Right ventricle myocardium inferior (tissue), 1 donor: Measurements from ENCODE around the gene ADIPOQ. TPM values are rescaled to one million over a fixed set of nuclear protein-coding genes. Genes with fewer than 3 reads are reported as not detected.
"Not testable (repeated sequence)": the region's sequence is repeated elsewhere in the genome, so short reads cannot be mapped to it uniquely, and the experiment has no call there.

Experiments
- ATAC-seq: fragments of 200-7000 bp; cut with Tn5 transposase; one replicate; pipeline ENCODE4 v1.9.1; 2020; ENCODE audit warnings: mild to moderate bottlenecking, moderate library complexity
- DNase-seq: peaks from one replicate; pipeline ENCODE4 v3.0.0; 2021; ENCODE audit errors: missing footprints
- intact Hi-C: fragments of 100-400 bp; cut with DNase I; formaldehyde crosslinking; loops from one replicate; pipeline ENCODE4 v1.11.0; 2022
- total RNA-seq: library from RNA; stranded (reverse); fragmentation: NEBNext Ultra II Directional; extraction: Animal tissue kit (Norgen Biotek cat#: 25700); gene quantifications from one replicate; pipeline ENCODE4 v1.2.1, GENCODE V29; 2021
- donor health status: DM: no; HTN: yes; CAD: no; lungs with severe emphysema.

The ADIPOQ gene
- total RNA-seq, 1 donor from 2014 or later, result 19.3 TPM

GRCh38 chr3:186854954-186855353, 12.4 kb downstream of the ADIPOQ start:
- ATAC-seq, result no peak
- intact Hi-C loops, result no loop called here
- no peak for DNase-seq

GRCh38 chr3:186857743-186858142, 15.2 kb downstream of the ADIPOQ start:
- DNase-seq (no peak), ATAC-seq (no peak)
- intact Hi-C loops, result no loop called here

- ATAC-seq, intact Hi-C loops, DNase-seq: not testable (repeated sequence)
Observed at GRCh38 chr3:186865215-186865853, 22.8 kb downstream of the ADIPOQ start.

DNA sequence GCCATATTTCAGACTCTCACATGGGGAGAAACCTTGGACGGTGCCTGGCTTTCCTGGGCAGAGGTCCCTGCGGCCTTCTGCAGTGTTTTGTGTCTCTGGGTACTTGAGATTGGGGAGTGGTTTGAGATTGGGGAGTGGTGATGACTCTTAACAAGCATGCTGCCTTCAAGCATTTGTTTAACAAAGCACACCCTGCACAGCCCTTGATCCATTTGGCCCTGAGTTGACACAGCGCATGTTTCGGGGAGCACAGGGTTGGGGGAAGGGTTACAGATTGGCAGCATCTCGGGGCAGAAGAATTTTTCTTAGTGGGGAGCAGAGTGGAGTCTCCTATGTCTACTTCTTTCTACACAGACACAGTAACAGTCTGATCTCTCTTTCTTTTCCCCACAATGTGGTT, 23.6 kb downstream of the ADIPOQ start:
- DNase-seq, intact Hi-C loops, ATAC-seq: not testable (repeated sequence)

- DNase-seq (no peak), ATAC-seq (no peak)
- intact Hi-C loops, result no loop called here
Observed at GRCh38 chr3:186869253-186870100, 27.0 kb downstream of the ADIPOQ start.

DNA sequence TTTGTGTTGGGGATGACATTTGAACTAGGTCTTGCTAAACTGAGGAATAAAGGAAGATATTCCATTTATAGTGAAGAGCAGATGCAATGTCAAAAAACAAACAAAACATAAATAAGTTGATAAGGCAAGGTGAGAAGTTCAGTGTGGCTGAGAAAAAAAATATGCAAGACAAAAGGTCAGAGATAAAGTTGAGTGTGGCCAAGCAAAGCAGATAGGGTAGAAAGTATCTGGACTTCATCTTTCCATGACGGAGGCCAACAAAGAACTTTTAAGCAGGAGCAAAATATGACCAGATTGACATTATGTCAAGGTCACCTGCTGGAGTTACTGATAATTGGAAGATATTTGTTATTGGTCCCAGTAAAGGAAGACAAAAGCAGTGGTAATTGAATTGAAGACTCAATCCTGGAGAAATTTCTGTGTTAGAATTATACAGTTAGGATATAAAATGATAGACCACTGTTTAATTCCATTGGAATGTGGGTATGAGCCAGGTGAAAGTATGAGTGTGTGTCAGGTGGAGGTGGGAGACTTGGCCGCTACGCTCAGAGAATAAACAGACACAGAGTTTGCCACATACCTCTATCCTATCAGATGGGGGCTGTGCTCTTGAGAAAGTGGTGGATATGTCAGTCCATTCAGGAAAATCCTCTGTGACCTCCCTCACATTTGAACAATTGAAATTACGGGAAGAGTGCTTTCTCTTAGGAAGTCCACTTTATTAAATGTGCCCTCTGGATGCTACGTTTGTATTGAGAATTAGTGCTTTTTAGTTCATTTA, 28.1 kb downstream of the ADIPOQ start:
- ATAC-seq, result no peak
- no peak for DNase-seq
- intact Hi-C loops, result no loop called here

GRCh38 chr3:186871403-186871924, 29.0 kb downstream of the ADIPOQ start:
- intact Hi-C loops, result no loop called here
- ATAC-seq (no peak), DNase-seq (no peak)

DNA sequence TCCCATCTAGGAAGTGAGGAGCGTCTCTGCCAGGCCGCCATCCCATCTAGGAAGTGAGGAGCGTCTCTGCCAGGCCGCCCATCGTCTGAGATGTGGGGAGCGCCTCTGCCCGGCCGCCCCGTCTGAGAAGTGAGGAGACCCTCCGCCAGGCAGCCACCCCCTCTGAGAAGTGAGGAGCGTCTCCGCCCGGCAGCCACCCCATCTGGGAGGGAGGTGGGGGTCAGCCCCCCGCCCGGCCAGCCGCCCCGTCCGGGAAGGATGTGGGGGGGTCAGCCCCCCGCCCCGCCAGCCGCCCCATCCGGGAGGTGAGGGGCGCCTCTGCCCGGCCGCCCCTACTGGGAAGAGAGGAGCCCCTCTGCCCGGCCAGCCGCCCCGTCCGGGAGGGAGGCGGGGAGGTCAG, 31.3 kb downstream of the ADIPOQ start:
- intact Hi-C loops, ATAC-seq, DNase-seq: not testable (repeated sequence)

DNA sequence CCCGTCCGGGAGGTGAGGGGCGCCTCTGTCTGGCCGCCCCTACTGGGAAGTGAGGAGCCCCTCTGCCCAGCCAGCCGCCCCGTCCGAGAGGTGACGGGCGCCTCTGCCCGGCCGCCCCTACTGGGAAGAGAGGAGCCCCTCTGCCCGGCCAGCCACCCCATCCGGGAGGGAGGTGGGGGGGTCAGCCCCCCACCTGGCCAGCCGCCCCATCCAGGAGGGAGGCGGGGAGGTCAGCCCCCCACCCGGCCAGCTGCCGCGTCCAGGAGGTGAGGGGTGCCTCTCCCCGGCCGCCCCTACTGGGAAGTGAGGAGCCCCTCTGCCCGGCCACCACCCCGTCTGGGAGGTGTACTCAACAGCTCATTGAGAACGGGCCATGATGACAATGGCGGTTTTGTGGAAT, 31.7 kb downstream of the ADIPOQ start:
- ATAC-seq, DNase-seq, intact Hi-C loops: not testable (repeated sequence)

- intact Hi-C loops, ATAC-seq: not testable (repeated sequence)
Observed at GRCh38 chr3:186874841-186875240, 32.3 kb downstream of the ADIPOQ start.

GRCh38 chr3:186875708-186876107, 33.2 kb downstream of the ADIPOQ start:
- intact Hi-C loops, result no loop called here
- ATAC-seq, result no peak

More at GRCh38 chr3:186874841-186875240, 32.3 kb downstream of the ADIPOQ start:
- not testable (repeated sequence) for DNase-seq

GRCh38 chr3:186879781-186880180, 37.3 kb downstream of the ADIPOQ start:
- ATAC-seq (no peak), DNase-seq (no peak)
- intact Hi-C loops, result no loop called here

More at GRCh38 chr3:186875708-186876107, 33.2 kb downstream of the ADIPOQ start:
- no peak for DNase-seq

DNA sequence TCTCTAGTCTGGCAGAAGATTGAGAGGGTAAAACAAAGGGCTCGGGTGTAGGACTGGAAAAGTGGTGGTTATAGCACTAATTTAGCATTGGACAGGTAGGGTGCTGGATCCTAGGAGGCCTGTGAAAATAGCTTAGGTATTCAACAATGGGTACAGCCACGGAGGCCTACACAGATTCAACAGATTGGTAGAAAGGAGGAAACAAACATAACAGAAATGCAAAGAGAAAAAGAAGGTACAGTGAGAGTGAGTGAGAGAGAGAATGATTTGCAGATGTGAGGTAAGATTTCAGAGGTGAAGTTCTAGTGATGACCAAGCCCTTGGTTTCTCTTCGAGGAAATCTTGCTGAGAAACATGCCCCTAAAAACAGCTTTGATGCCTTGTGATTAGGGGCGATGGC, 37.9 kb downstream of the ADIPOQ start:
- no peak for DNase-seq
- no peak for ATAC-seq
- intact Hi-C loops, result no loop called here

- intact Hi-C loops, result no loop called here
- ATAC-seq, result no peak
- DNase-seq, result no peak
Observed at GRCh38 chr3:186882150-186882524, 39.6 kb downstream of the ADIPOQ start.

DNA sequence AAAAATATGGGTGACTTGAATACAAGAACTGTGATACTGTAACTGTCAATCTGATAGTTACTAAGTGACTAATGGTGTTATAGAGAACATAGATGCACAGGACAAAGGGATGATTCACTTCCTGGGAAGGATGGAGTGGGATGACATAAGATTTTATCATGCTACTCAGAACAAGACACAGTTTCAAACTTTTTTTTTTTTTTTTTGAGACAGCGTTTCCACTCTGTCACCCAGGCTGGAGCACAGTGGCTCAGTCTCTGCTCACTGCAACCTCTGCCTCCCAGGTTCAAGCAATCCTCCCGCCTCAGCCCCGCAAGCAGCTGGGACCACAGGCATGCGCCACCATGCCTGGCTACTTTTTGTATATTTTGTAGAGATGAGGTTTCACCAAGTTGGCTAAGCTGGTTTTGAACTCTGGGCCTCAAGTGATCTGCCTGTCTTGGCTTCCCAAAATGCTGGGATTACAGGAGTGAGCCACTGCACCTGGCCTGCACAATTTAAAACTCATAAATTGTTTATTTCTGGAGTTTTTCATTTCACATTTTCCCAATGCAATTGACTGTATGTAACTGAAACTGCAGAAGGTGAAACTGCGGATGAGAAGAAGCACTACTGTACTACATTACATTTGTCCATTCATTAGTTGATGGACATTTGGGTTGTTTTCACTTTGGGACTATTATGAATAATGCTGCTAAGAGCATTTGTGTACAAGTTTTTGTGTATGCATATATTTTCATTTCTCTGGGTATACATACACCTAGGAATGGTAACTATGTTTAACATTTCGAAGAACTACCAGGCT, 40.6 kb downstream of the ADIPOQ start:
- no peak for DNase-seq
- ATAC-seq, result no peak
- intact Hi-C loops, result no loop called here

DNA sequence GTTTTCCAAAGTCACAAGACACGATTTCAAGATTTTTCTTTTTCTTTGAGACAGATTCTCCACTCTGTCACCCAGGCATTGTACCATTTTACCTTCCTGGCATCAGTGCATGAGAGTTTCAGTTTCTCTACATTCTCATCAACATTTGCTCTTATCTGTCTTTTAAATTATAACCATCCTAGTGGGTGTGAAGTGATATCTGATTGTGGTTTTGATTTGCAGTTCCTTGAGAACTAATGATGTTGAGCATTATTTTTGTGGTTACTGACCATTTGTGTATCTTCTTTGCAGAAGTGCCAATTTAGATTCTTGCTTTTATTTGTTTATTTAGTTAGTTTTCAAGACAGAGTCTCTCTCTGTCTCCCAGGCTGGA, 41.2 kb downstream of the ADIPOQ start:
- ATAC-seq, result no peak
- intact Hi-C loops, result no loop called here
- no peak for DNase-seq

DNA sequence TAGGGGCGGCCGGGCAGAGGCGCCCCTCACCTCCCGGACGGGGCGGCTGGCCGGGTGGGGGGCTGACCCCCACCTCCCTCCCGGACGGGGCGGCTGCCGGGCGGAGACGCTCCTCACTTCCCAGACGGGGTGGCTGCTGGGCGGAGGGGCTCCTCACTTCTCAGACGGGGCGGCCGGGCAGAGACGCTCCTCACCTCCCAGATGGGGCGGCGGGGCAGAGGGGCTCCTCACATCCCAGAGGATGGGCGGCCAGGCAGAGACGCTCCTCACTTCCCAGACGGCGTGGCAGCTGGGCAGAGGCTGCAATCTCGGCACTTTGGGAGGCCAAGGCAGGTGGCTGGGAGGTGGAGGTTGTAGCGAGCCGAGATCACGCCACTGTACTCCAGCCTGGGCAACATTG, 42.4 kb downstream of the ADIPOQ start:
- DNase-seq, ATAC-seq, intact Hi-C loops: not testable (repeated sequence)

GRCh38 chr3:186886202-186886981, 43.9 kb downstream of the ADIPOQ start:
- no peak for ATAC-seq
- intact Hi-C loops, result no loop called here
- DNase-seq, result no peak
